Large intestine (tissue), 3 donors: Measurements from ENCODE around the gene KCNJ6. TPM values are rescaled to one million over a fixed set of nuclear protein-coding genes. Genes with fewer than 3 reads are reported as not detected.
"Not testable (repeated sequence)": the region's sequence is repeated elsewhere in the genome, so short reads cannot be mapped to it uniquely, and the experiment has no call there.

Source experiments
- DNase-seq, 2 donors: peaks; one replicate each; pipeline versions ENCODE4 v3.0.0 to v3.0.0-alpha.2; 2013
- H3K27ac ChIP-seq: one replicate; pipeline ENCODE4 v1.5.1; 2013; ENCODE audit warnings: low read length
- H3K27me3 ChIP-seq: 2 replicates; pipeline ENCODE4 v1.6.1; 2013; ENCODE audit warnings: low read length; ENCODE audit not compliant: control insufficient read depth, insufficient read depth
- H3K36me3 ChIP-seq: 2 replicates; pipeline ENCODE4 v1.6.1; 2013; ENCODE audit warnings: low read length; ENCODE audit not compliant: control insufficient read depth, insufficient read depth
- H3K4me1 ChIP-seq: one replicate; pipeline ENCODE4 v1.6.1; 2013; ENCODE audit warnings: low read length; ENCODE audit not compliant: control insufficient read depth, insufficient read depth
- H3K4me3 ChIP-seq: one replicate; pipeline ENCODE4 v1.5.1; 2013; ENCODE audit warnings: low read length
- H3K9me3 ChIP-seq: one replicate; pipeline ENCODE4 v1.6.1; 2013; ENCODE audit warnings: mild to moderate bottlenecking, low read depth, low read length, moderate library complexity; ENCODE audit not compliant: control insufficient read depth
- WGBS: methylation state at CpG from one replicate; pipeline ENCODE4 v1.1.5; 2013; ENCODE audit warnings: low lambda C conversion rate; ENCODE audit not compliant: insufficient coverage; 5-methylcytosine and 5-hydroxymethylcytosine counted together
- polyA plus RNA-seq: library from polyadenylated mRNA; unstranded; fragments of 120-200 nt; gene quantifications from one replicate; pipeline ENCODE4 v1.2.1, GENCODE V29; 2013

The KCNJ6 gene
- polyA plus RNA-seq, 1 donor, result 0.39 TPM

DNA sequence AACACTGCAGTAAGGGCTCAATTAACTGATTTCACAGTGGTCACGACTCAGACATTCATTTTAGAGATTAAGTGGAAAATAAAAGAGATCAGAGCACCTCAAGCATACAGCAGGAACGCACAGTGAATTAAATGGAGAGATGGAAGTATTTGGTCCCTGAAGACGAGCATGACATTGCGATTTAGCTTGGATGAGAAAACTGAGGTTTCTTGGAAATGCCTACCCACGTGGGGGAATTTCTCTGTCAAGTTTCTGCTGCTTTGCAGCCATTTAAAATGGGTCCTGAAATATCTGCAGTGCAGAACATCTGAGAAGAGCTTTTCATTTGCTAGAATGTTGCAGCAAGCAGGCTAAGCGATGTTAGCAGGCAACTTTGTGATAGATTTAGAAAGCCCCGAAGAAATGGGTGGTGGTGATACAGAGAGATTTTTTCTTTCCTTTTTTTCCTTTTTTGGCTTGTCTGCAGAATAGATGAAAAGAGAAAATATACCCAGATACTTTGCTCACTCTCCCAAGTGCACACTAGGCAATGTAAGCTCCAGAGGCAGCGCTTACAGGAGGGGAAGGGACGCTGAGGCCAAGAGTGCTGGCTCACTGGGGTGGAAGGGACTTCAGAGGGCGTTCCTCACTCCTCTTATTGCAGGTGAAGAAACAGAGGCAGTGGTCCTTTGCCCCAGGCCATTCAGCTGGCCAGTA, 258.0 kb downstream of the KCNJ6 start:
- Histone ChIP-seq H3K9me3 (no peaks in the 10 kb centered on the region), H3K27ac (no peak overlapping the region), H3K36me3 (no peaks in the 10 kb centered on the region), H3K4me3 (no peak overlapping the region), H3K4me1 (no peaks in the 10 kb centered on the region), H3K27me3 (no peaks in the 10 kb centered on the region)
- 80% methylated on average over 4 of the region's 10 CpGs for WGBS
- DNase-seq, result no peak

DNA sequence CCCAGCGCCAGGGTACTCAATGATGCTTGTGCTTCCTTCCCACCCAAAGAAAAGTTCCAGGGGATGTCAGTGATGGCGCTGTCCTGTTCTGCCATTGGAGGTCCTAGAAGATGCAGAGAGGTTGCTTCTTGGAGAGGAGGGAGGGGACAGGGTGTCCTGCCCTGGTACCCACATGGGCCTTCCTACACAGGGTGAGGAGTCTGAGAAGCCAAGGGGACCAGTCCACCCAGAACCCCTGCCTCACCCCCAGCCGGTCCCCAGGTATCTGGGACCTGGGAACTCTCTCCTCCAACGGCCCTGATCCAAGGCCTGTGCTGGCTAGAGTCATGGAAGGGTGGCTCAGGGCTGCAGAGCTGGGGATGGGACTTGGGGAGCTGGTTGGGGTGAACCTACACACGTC, 259.4 kb downstream of the KCNJ6 start:
- WGBS, result no CpG with 5 or more reads among the region's 5 CpGs
- Histone ChIP-seq H3K36me3 (no peaks in the 10 kb centered on the region), H3K27ac (no peak overlapping the region), H3K4me3 (no peak overlapping the region), H3K27me3 (peaks cover 2% of the 10 kb centered on the region), H3K9me3 (no peaks in the 10 kb centered on the region), H3K4me1 (no peaks in the 10 kb centered on the region)
- no peak for DNase-seq

DNA sequence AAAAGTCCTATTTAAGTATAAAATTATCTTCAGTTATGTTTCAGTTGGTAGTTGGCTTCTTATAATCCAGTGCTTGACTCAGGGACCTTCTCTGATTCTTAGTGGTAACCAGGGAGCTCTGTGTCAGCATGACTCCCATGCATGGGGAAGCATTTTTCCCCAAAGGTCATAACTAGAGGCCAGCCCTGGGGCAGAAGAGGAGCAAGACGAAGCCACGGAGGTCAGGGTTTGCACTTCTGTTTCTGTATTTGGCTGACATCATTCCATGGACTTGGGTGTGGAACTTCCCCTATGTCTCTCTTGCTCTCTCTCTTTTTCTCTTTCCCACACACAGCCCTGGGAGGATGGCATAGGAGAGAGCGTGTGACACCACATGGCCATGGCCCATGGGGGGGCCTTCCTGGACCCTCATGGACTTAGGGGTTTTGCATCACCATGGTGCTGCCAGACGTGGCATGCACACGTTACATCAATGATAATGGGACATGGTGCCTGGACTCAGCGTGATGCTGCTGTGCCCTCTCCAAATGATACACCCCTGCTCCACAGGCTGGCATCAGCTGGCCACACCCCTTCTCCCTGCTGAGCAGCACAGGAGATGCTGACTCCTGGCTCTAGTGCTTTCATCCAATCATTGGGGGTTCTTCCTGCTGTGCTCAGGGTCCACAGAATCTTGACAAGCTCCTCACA, 260.5 kb downstream of the KCNJ6 start:
- Histone ChIP-seq H3K27me3 (peaks cover 2% of the 10 kb centered on the region), H3K36me3 (no peaks in the 10 kb centered on the region), H3K27ac (no peak overlapping the region), H3K9me3 (no peaks in the 10 kb centered on the region), H3K4me1 (no peaks in the 10 kb centered on the region), H3K4me3 (no peak overlapping the region)
- DNase-seq, result no peak
- no CpG with 5 or more reads among the region's 6 CpGs for WGBS

DNA sequence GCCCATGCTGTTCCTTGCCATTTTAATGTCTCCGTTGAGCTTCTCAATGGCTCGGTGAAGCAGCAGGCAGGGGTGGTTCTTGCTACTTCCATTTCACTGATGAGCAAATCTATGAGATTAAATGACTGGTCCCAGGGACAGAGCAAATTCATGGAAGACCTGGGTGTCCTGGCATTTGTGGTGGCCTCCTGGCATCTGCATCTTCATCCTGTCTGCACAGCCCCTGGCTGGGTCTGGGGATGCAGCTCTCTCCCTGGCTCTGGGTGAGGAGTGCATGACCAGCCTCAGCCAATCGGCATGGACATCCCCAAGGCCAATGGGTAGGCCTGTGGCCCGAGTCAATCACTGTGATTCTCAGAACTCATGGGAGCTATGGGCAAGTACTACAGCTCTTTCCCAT, 261.7 kb downstream of the KCNJ6 start:
- no CpG with 5 or more reads among the region's 4 CpGs for WGBS
- H3K4me3 ChIP-seq, result no peak overlapping the region
- no peaks in the 10 kb centered on the region for H3K9me3 ChIP-seq
- H3K4me1 ChIP-seq, result no peaks in the 10 kb centered on the region
- H3K36me3 ChIP-seq, result no peaks in the 10 kb centered on the region
- H3K27ac ChIP-seq, result no peak overlapping the region
- H3K27me3 ChIP-seq, result peaks cover 2% of the 10 kb centered on the region
- DNase-seq, result no peak

DNA sequence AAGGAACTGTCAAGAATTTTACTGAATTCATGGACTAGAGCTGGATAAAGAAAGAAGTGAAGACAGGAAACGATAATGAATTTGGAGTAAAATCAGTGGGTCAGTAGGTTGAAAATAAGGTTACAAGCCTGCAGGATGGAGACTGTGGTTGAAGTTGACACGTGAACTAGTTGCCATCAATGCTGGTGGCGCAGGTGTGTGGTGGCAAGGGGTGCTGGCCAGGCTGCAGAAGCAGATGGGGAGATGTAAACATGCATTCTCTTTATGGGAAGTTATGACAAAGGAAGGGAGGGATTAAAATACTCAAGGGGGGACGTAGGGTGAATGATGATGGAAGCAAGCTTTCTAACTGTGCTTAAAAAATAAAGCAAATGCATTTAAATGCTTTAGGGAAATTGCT, 263.1 kb downstream of the KCNJ6 start:
- no peak for DNase-seq
- H3K4me1 ChIP-seq, result no peaks in the 10 kb centered on the region
- no peaks in the 10 kb centered on the region for H3K9me3 ChIP-seq
- WGBS, result 89% methylated on average over 3 of the region's 4 CpGs
- no peak overlapping the region for H3K27ac ChIP-seq
- H3K36me3 ChIP-seq, result no peaks in the 10 kb centered on the region
- H3K4me3 ChIP-seq, result no peak overlapping the region
- peaks cover 2% of the 10 kb centered on the region for H3K27me3 ChIP-seq

DNA sequence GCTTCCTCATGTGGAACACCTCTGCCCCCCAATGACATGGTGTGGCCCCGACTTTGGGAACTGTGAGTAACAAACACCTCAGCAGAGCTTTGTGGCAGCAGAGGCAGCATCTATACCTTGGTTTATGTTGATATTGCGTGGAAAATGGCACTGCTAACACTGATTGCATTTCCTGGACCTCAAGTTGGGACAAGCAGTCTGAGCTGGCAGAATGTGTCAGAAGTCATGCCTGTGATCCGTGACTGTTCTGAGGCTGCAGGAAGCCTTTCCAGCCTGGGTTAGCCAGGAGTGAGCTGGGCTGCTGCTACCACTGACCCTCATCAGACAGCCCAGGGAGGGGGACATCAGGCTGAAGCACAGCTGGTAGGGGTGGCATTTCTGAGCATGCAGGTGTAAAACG, 268.5 kb downstream of the KCNJ6 start:
- H3K36me3 ChIP-seq, result no peaks in the 10 kb centered on the region
- no peak for DNase-seq
- H3K9me3 ChIP-seq, result no peaks in the 10 kb centered on the region
- no CpG with 5 or more reads among the region's 4 CpGs for WGBS
- no peaks in the 10 kb centered on the region for H3K4me1 ChIP-seq
- no peak overlapping the region for H3K27ac ChIP-seq
- H3K27me3 ChIP-seq, result peaks cover 2% of the 10 kb centered on the region
- H3K4me3 ChIP-seq, result no peak overlapping the region

DNA sequence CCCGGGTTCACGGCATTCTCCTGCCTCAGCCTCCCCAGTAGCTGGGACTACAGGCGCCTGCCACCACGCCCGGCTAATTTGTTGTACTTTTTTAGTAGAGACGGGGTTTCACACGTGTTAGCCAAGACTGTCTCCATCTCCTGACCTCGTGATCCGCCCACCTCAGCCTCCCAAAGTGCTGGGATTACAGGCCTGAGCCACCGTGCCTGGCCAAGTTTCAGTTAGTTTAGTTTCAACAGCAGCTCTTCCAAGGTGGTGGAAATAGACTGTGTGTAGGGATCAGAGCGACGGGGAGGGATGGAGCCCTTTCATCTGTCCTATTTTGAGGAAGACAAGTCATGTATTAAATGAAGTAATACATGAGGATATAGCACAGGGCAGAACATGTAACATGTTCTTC, 269.5 kb downstream of the KCNJ6 start:
- not testable (repeated sequence) for DNase-seq

DNA sequence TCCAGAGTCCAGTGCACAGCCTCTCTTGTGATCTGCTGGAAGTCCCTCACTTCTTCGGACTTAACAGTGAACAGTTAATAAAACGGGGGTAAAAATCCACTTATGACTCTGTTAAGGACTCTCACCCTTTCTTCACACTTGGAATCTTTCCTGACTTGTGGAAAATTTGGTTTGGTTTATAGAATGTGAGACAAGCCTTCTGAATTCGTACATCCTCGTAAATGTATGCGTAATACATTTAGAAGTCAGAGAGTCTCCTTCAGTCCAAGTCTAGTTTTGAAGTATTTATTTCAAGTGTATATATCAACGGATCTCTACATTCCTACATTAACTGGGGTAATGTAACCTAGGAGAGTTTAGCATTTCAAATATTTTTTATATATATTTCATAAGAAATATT, 270.4 kb downstream of the KCNJ6 start:
- H3K27ac ChIP-seq, result no peak overlapping the region
- WGBS, result 29% methylated on average over 1 of the region's 6 CpGs

More for the DNA sequence above, 269.5 kb downstream of the KCNJ6 start:
- not testable (repeated sequence) for H3K9me3 ChIP-seq, H3K4me1 ChIP-seq, H3K27me3 ChIP-seq, H3K27ac ChIP-seq, H3K36me3 ChIP-seq, H3K4me3 ChIP-seq
- no CpG with 5 or more reads among the region's 12 CpGs for WGBS

DNA sequence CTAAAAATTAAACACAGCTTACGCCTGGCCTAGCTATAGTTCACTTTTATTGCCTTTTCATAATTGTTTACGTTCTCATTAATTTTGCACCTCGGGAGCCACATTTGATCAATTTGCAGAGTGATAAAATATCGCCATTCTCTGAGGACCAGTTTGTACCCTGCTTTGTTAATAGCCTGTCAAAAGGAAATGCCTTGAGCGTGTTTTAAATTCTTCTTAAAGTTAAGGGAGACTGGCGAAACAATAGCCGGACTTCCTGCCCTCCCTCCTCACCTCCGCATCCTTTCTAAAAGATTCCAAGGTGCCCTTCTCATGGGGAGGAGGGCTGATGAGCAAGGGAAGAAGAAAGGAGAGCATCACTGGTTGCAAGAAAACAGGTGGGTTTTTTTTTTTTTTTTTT, 271.6 kb downstream of the KCNJ6 start:
- no CpG with 5 or more reads among the region's 8 CpGs for WGBS
- no peak overlapping the region for H3K4me3 ChIP-seq
- H3K36me3 ChIP-seq, result no peaks in the 10 kb centered on the region
- peaks cover 3% of the 10 kb centered on the region for H3K27me3 ChIP-seq
- no peaks in the 10 kb centered on the region for H3K9me3 ChIP-seq
- no peaks in the 10 kb centered on the region for H3K4me1 ChIP-seq
- no peak overlapping the region for H3K27ac ChIP-seq
- no peak for DNase-seq

More for the DNA sequence above, 270.4 kb downstream of the KCNJ6 start:
- H3K4me3 ChIP-seq, result no peak overlapping the region
- no peak for DNase-seq
- no peaks in the 10 kb centered on the region for H3K4me1 ChIP-seq
- H3K9me3 ChIP-seq, result no peaks in the 10 kb centered on the region
- no peaks in the 10 kb centered on the region for H3K36me3 ChIP-seq
- peaks cover 3% of the 10 kb centered on the region for H3K27me3 ChIP-seq

DNA sequence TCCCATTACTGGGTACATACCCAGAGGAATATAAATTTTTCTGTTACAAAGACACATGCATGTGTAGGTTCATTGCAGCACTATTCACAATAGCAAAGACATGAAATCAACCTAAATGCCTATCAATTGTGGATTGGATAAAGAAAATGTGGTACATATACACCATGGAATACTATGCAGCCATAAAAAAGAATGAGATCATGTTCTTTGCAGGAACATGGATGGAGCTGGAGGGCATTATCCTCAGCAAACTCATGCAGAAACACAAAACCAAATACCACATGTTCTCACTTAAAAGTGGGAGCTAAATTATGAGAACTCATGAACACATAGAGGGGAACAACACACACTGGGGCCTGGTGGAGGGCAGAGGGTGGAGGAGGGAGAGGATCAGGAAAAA, 272.4 kb downstream of the KCNJ6 start:
- not testable (repeated sequence) for H3K27me3 ChIP-seq, H3K4me1 ChIP-seq, H3K9me3 ChIP-seq, H3K4me3 ChIP-seq, H3K27ac ChIP-seq, H3K36me3 ChIP-seq, DNase-seq

DNA sequence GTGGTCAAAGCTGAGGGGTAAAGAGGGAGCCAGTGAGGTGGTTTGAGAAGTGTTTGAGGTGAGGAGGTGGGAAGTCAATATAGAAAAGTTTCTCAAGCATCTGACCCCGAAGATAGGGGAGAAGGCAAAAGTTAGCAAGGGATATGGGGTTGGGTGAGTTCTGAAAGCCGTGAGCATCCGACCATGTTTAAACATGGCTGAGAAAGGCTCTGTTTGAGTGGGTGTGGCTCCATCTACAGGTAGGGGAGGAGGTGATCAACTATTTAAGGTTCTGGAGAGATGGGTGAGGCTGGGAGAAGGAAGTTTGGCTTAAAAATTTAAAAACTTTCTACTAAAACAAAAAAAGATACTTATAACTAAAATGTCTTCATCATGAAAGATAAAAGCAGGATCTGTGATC, 273.8 kb downstream of the KCNJ6 start:
- no CpG with 5 or more reads among the region's 3 CpGs for WGBS
- Histone ChIP-seq H3K4me1 (no peaks in the 10 kb centered on the region), H3K9me3 (no peaks in the 10 kb centered on the region), H3K27ac (no peak overlapping the region), H3K27me3 (peaks cover 3% of the 10 kb centered on the region), H3K4me3 (no peak overlapping the region), H3K36me3 (no peaks in the 10 kb centered on the region)
- DNase-seq, result no peak
